HCT116 (cell line): Measurements from ENCODE around the gene DBR1. TPM values are rescaled to one million over a fixed set of nuclear protein-coding genes. Genes with fewer than 3 reads are reported as not detected.
A peak's percentile ranks its signal among the peaks of the same experiment; 100 is the strongest.

ENCODE experiments used
- ATAC-seq: fragments of 200-7000 bp; cut with Tn5 transposase; 2 replicates; pipeline ENCODE4 v1.9.1; 2020; ENCODE audit warnings: mild to moderate bottlenecking, moderate library complexity
- BruUV-seq: library from RNA; stranded (reverse); fragments of 400-500 nt; replicated peaks from 2 replicates; lab custom pipeline; 2021; lab: Mats Ljungman, UMichigan
- CTCF ChIA-PET: fragments of 300-600 bp; sonication (Branson Sonifier 250); formaldehyde crosslinking; loops from one replicate; lab custom pipeline; 2021; ENCODE audit warnings: antibody characterized with exemption; lab: Charles Lee
- POLR2A ChIA-PET: fragments of 300-600, 350-600 bp; sonication (Branson Sonifier 250); formaldehyde crosslinking; loops from one replicate; lab custom pipeline; 2021; ENCODE audit warnings: antibody characterized with exemption; lab: Charles Lee
- RAD21 ChIA-PET, 2 experiments: fragments of 300-600 bp; sonication (Branson Sonifier 250); formaldehyde crosslinking; loops; one replicate each; lab custom pipeline; 2023; ENCODE audit warnings: low total read pairs in 2 of 2; ENCODE audit not compliant: uncharacterized antibody in 2 of 2, unreplicated experiment in 2 of 2, low non-redundant PET in 1 of 2; lab: Charles Lee
- DNase-seq: peaks from one replicate; pipeline ENCODE4 v3.0.0-alpha.2; 2010; ENCODE audit warnings: low read depth, low spot score
- H2AFZ ChIP-seq: fragments of 200-600 bp; shearing (Covaris generic), sonication (generic); 2 replicates; pipeline ENCODE4 v1.6.1; 2017; ENCODE audit warnings: low read depth, mixed run types, mixed read lengths, antibody characterized with exemption, low read length; ENCODE audit not compliant: poor library complexity, severe bottlenecking
- H3K27ac ChIP-seq: 2 replicates; pipeline ENCODE4 v1.5.1; 2012; ENCODE audit warnings: low read depth, low read length
- H3K27me3 ChIP-seq: fragments of 200-600 bp; sonication (generic); 2 replicates; pipeline ENCODE4 v1.6.1; 2016; ENCODE audit warnings: mixed run types, low read length, mixed read lengths; ENCODE audit not compliant: insufficient read depth
- H3K36me3 ChIP-seq, 2 experiments: fragments of 200-500 bp in 1 of 2; fragments of 200-600 bp in 1 of 2; sonication (Bioruptor generic) in 1 of 2; sonication (generic) in 1 of 2; 2 replicates each; pipeline versions ENCODE4 v1.5.1 to v1.6.1; 2014 to 2016; ENCODE audit warnings: low read length in 2 of 2, inconsistent platforms in 1 of 2, mixed read lengths in 1 of 2, mixed run types in 1 of 2; ENCODE audit not compliant: insufficient read depth in 2 of 2, control insufficient read depth in 1 of 2
- H3K4me1 ChIP-seq, 2 experiments: fragments of 200-600 bp in 1 of 2; sonication (generic) in 1 of 2; 2 replicates each; pipeline versions ENCODE4 v1.5.1 to v1.6.1; 2012 to 2017; ENCODE audit warnings: low read length in 2 of 2, inconsistent platforms in 1 of 2, mild to moderate bottlenecking in 1 of 2, mixed read lengths in 1 of 2, mixed run types in 1 of 2, moderate library complexity in 1 of 2; ENCODE audit not compliant: insufficient read depth in 2 of 2, control insufficient read depth in 1 of 2
- H3K4me2 ChIP-seq: fragments of 200-600 bp; sonication (generic); 2 replicates; pipeline ENCODE4 v1.6.1; 2017; ENCODE audit warnings: mixed run types, low read length, mixed read lengths
- H3K4me3 ChIP-seq, 2 experiments: fragments of 200-600 bp in 1 of 2; sonication (generic) in 1 of 2; replicated peaks in 1 of 2; 2 replicates each; pipeline ENCODE4 v1.5.1; 2011 to 2016; ENCODE audit warnings: low read length in 2 of 2, control low read depth in 1 of 2, low read depth in 1 of 2, mild to moderate bottlenecking in 1 of 2, mixed read lengths in 1 of 2, mixed run types in 1 of 2
- H3K79me2 ChIP-seq: fragments of 200-600 bp; sonication (generic); 2 replicates; pipeline ENCODE4 v1.6.1; 2017; ENCODE audit warnings: mild to moderate bottlenecking, mixed run types, low read length, moderate library complexity, mixed read lengths; ENCODE audit not compliant: insufficient read depth
- H3K9ac ChIP-seq: fragments of 200-600 bp; sonication (generic); 2 replicates; pipeline ENCODE4 v1.6.1; 2016; ENCODE audit warnings: low read length, mixed read lengths
- H3K9me2 ChIP-seq: fragments of 200-600 bp; sonication (generic), shearing (Covaris generic); 2 replicates; pipeline ENCODE4 v1.6.1; 2017; ENCODE audit warnings: mixed run types, mild to moderate bottlenecking, moderate library complexity; ENCODE audit not compliant: insufficient read depth
- H3K9me3 ChIP-seq, 2 experiments: fragments of 200-500 bp in 1 of 2; fragments of 200-600 bp in 1 of 2; sonication (Bioruptor generic) in 1 of 2; sonication (generic) in 1 of 2; 2 replicates each; pipeline ENCODE4 v1.6.1; 2014 to 2017; ENCODE audit warnings: low read length in 2 of 2, mixed read lengths in 2 of 2, inconsistent platforms in 1 of 2, low read depth in 1 of 2, mild to moderate bottlenecking in 1 of 2, mixed run types in 1 of 2, moderate library complexity in 1 of 2; ENCODE audit not compliant: control insufficient read depth in 1 of 2, insufficient read depth in 1 of 2
- H4K20me1 ChIP-seq: fragments of 200-600 bp; sonication (generic), shearing (Covaris generic); 2 replicates; pipeline ENCODE4 v1.6.1; 2017; ENCODE audit warnings: mixed run types, mild to moderate bottlenecking, moderate library complexity; ENCODE audit not compliant: insufficient read depth
- ATF3 ChIP-seq: IDR thresholded peaks from 2 replicates; pipeline ENCODE4 v1.6.1; 2012
- CBX3 ChIP-seq: IDR thresholded peaks from 2 replicates; pipeline ENCODE4 v1.6.1; 2012; ENCODE audit warnings: low read depth
- EGR1 ChIP-seq: IDR thresholded peaks from 2 replicates; pipeline ENCODE4 v1.6.1; 2012; ENCODE audit warnings: low read depth
- ELF1 ChIP-seq: IDR thresholded peaks from 2 replicates; pipeline ENCODE4 v1.6.1; 2012; ENCODE audit warnings: low read depth, borderline replicate concordance
- EZH2 ChIP-seq: fragments of 200-600 bp; sonication (generic); IDR thresholded peaks from 2 replicates; pipeline ENCODE4 v1.6.1; 2017; ENCODE audit warnings: antibody characterized with exemption, mixed run types
- EZH2phosphoT487 ChIP-seq: fragments of 200-600 bp; IDR thresholded peaks from 2 replicates; pipeline ENCODE4 v1.6.1; 2018; ENCODE audit warnings: antibody characterized with exemption, borderline replicate concordance
- FOSL1 ChIP-seq: IDR thresholded peaks from 2 replicates; pipeline ENCODE4 v1.6.1; 2012; ENCODE audit warnings: low read depth
- JUND ChIP-seq: IDR thresholded peaks from 2 replicates; pipeline ENCODE4 v1.6.1; 2012
- POLR2A ChIP-seq: IDR thresholded peaks from 2 replicates; pipeline ENCODE4 v1.7.0; 2011; ENCODE audit warnings: borderline replicate concordance; ENCODE audit not compliant: insufficient read depth, insufficient read length; ENCODE audit errors: extremely low read depth
- POLR2AphosphoS5 ChIP-seq: IDR thresholded peaks from 2 replicates; pipeline ENCODE4 v1.6.1; 2011; ENCODE audit warnings: mild to moderate bottlenecking, low read depth, low read length, moderate library complexity
- RAD21 ChIP-seq: IDR thresholded peaks from 2 replicates; pipeline ENCODE4 v1.6.1; 2012; ENCODE audit warnings: low read depth, mild to moderate bottlenecking
- SIN3A ChIP-seq: IDR thresholded peaks from 2 replicates; pipeline ENCODE4 v1.6.1; 2012; ENCODE audit warnings: low read depth
- SP1 ChIP-seq: IDR thresholded peaks from 2 replicates; pipeline ENCODE4 v1.6.1; 2012; ENCODE audit warnings: low read depth
- SRF ChIP-seq: IDR thresholded peaks from 2 replicates; pipeline ENCODE4 v1.6.1; 2012; ENCODE audit warnings: low read depth
- YY1 ChIP-seq: IDR thresholded peaks from 2 replicates; pipeline ENCODE4 v1.6.1; 2011; ENCODE audit warnings: low read length, low read depth, moderate library complexity, mild to moderate bottlenecking; ENCODE audit not compliant: insufficient replicate concordance; ENCODE audit errors: extremely low read depth
- ZBTB33 ChIP-seq: IDR thresholded peaks from 2 replicates; pipeline ENCODE4 v1.6.1; 2011; ENCODE audit warnings: mild to moderate bottlenecking, low read length, moderate library complexity; ENCODE audit not compliant: insufficient replicate concordance; ENCODE audit errors: extremely low read depth
- ZNF274 ChIP-seq: fragments of 200-500 bp; sonication (Bioruptor generic); IDR thresholded peaks from 2 replicates; pipeline ENCODE4 v1.6.1; 2014; ENCODE audit warnings: mild to moderate bottlenecking, low read depth, low read length, inconsistent platforms
- intact Hi-C: fragments of 100-400 bp; cut with micrococcal nuclease; formaldehyde crosslinking; loops from 2 replicates; pipeline ENCODE4 v1.10.0; 2022
- total RNA-seq: library from RNA; stranded (reverse); gene quantifications from one replicate; pipeline ENCODE4 v1.2.1, GENCODE V29; 2021; ENCODE audit not compliant: unreplicated experiment
- TF ChIP-seq, protein P1 (sequence below): IDR thresholded peaks from 2 replicates; pipeline ENCODE4 v1.6.1; 2012
- TF ChIP-seq, protein P2 (sequence below): IDR thresholded peaks from 2 replicates; pipeline ENCODE4 v1.6.1; 2012; ENCODE audit warnings: low read depth

DBR1 gene
- total RNA-seq, 1 experiment from 2014 or later: 21.6 TPM

- RAD21 ChIA-PET: no interaction called here
- CTCF ChIA-PET: interaction anchor here (1.0 to 1.9 kb wide), 4 partner anchors 14 to 28 kb away, joined by 3 to 7 read pairs (median 4); no protein-coding TSS in a partner anchor
- Histone ChIP-seq H3K9ac (peak within 1 kb of the TSS; percentile 79), H4K20me1 (no peaks in the 10 kb centered on the region), H3K27me3 (no peaks in the 10 kb centered on the region), H3K4me3 (peak within 1 kb of the TSS; percentile 79 to 90), H3K4me2 (peak within 1 kb of the TSS; percentile 100), H2AFZ (peak within 1 kb of the TSS; percentile 95), H3K27ac (peak within 1 kb of the TSS; percentile 91), H3K36me3 (no peaks in the 10 kb centered on the region), H3K9me2 (no peaks in the 10 kb centered on the region), H3K79me2 (peaks cover 24% of the 10 kb centered on the region; the same call in 1 of the 2 replicates), H3K4me1 (peaks cover 13 to 39% of the 10 kb centered on the region in 2 experiments), H3K9me3 (no peaks in the 10 kb centered on the region)
- POLR2A ChIA-PET: interaction anchor here (0.5 to 1.3 kb wide), 5 partner anchors 11 to 1524 kb away, joined by 3 to 5 read pairs (median 3); partner anchors contain the start of gene DBR1
- ATAC-seq (peak; percentile 80), DNase-seq (peak; percentile 35)
- intact Hi-C loops: loop anchor here (5.0 kb wide), 1 partner anchor 212 kb away; the partner anchor contains the start of gene NME9
- BruUV-seq: no TSS peak
- no peak for TF ChIP-seq CBX3
- no peak; the same call in 1 of the 2 replicates for TF ChIP-seq SP1
- no peak for TF ChIP-seq EZH2phosphoT487
- TF ChIP-seq JUND: no peak
- TF ChIP-seq RAD21: no peak
- TF ChIP-seq EGR1: peak; percentile 78
- TF ChIP-seq POLR2AphosphoS5: peak; percentile 67; the same call in 1 of the 2 replicates
- TF ChIP-seq POLR2A: no peak
- TF ChIP-seq SIN3A: peak; percentile 37; the same call in 1 of the 2 replicates
- TF ChIP-seq SRF: no peak
- no peak for TF ChIP-seq ATF3
- no peak for TF ChIP-seq FOSL1
- TF ChIP-seq ZBTB33: no peak
- TF ChIP-seq, protein P1, sequence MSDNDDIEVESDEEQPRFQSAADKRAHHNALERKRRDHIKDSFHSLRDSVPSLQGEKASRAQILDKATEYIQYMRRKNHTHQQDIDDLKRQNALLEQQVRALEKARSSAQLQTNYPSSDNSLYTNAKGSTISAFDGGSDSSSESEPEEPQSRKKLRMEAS: peak; percentile 27; the same call in 1 of the 2 replicates
- TF ChIP-seq ZNF274: no peak
- no peak for TF ChIP-seq YY1
- TF ChIP-seq ELF1: no peak
- TF ChIP-seq, protein P2, sequence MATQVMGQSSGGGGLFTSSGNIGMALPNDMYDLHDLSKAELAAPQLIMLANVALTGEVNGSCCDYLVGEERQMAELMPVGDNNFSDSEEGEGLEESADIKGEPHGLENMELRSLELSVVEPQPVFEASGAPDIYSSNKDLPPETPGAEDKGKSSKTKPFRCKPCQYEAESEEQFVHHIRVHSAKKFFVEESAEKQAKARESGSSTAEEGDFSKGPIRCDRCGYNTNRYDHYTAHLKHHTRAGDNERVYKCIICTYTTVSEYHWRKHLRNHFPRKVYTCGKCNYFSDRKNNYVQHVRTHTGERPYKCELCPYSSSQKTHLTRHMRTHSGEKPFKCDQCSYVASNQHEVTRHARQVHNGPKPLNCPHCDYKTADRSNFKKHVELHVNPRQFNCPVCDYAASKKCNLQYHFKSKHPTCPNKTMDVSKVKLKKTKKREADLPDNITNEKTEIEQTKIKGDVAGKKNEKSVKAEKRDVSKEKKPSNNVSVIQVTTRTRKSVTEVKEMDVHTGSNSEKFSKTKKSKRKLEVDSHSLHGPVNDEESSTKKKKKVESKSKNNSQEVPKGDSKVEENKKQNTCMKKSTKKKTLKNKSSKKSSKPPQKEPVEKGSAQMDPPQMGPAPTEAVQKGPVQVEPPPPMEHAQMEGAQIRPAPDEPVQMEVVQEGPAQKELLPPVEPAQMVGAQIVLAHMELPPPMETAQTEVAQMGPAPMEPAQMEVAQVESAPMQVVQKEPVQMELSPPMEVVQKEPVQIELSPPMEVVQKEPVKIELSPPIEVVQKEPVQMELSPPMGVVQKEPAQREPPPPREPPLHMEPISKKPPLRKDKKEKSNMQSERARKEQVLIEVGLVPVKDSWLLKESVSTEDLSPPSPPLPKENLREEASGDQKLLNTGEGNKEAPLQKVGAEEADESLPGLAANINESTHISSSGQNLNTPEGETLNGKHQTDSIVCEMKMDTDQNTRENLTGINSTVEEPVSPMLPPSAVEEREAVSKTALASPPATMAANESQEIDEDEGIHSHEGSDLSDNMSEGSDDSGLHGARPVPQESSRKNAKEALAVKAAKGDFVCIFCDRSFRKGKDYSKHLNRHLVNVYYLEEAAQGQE: no peak
- no peak for TF ChIP-seq EZH2
Measured at GRCh38 chr3:138114988-138115971, 59.4 kb downstream of the DBR1 start, which contains the start of gene DZIP1L. TSS of gene DZIP1L (minus strand) at chr3:138115608. CDS start at chr3:138103971, 11,637 bp downstream.
